H1 (cell line): Measurements from ENCODE around the gene ELL2. TPM values are rescaled to one million over a fixed set of nuclear protein-coding genes. Genes with fewer than 3 reads are reported as not detected.
A peak's percentile ranks its signal among the peaks of the same experiment; 100 is the strongest.

Experiments
- CTCF ChIA-PET: fragments of 300-600 bp; sonication (Branson Sonifier 250); formaldehyde crosslinking; loops from one replicate; lab custom pipeline; 2021; ENCODE audit not compliant: partially characterized antibody; lab: Charles Lee
- POLR2A ChIA-PET: fragments of 300-600 bp; sonication (Branson Sonifier 250); formaldehyde crosslinking; loops from one replicate; lab custom pipeline; 2021; ENCODE audit warnings: inconsistent platforms; ENCODE audit not compliant: partially characterized antibody; lab: Charles Lee
- DNase-seq, 2 experiments: peaks; one replicate each; pipeline versions ENCODE4 v3.0.0 to v3.0.0-alpha.2; 2010 to 2022; ENCODE audit warnings: low spot score in 2 of 2, low read depth in 1 of 2, mixed read lengths in 1 of 2
- FAIRE-seq: peaks from 2 replicates; lab custom pipeline; 2011; peaks lifted over from hg19 to GRCh38; lab: Jason Lieb, UNC
- H2AFZ ChIP-seq: 2 replicates; pipeline ENCODE4 v1.8.1; 2012; ENCODE audit warnings: low read length, inconsistent platforms
- H2AK5ac ChIP-seq: 2 replicates; pipeline ENCODE4 v1.6.1; 2013; ENCODE audit warnings: low read depth, low read length
- H2BK120ac ChIP-seq: replicated peaks from 2 replicates; pipeline ENCODE3; 2013; ENCODE audit warnings: low read depth, low read length, inconsistent platforms
- H2BK12ac ChIP-seq: 2 replicates; pipeline ENCODE4 v1.6.1; 2013; ENCODE audit warnings: low read depth, low read length
- H2BK15ac ChIP-seq: 2 replicates; pipeline ENCODE4 v1.6.1; 2013; ENCODE audit warnings: low read length
- H2BK20ac ChIP-seq: 2 replicates; pipeline ENCODE4 v1.6.1; 2013; ENCODE audit warnings: low read length
- H2BK5ac ChIP-seq: 2 replicates; pipeline ENCODE4 v1.6.1; 2013; ENCODE audit warnings: low read depth, low read length
- H3K14ac ChIP-seq: 2 replicates; pipeline ENCODE4 v1.6.1; 2013; ENCODE audit warnings: inconsistent platforms; ENCODE audit not compliant: insufficient read length
- H3K18ac ChIP-seq: 2 replicates; pipeline ENCODE4 v1.6.1; 2013; ENCODE audit warnings: low read length; ENCODE audit errors: extremely low read depth
- H3K23ac ChIP-seq: 2 replicates; pipeline ENCODE4 v1.6.1; 2013; ENCODE audit warnings: inconsistent platforms; ENCODE audit not compliant: insufficient read length
- H3K23me2 ChIP-seq: 2 replicates; pipeline ENCODE4 v1.6.1; 2013; ENCODE audit warnings: low read depth, low read length
- H3K27ac ChIP-seq: 2 replicates; pipeline ENCODE4 v1.6.1; 2011; ENCODE audit warnings: low read depth, low read length, inconsistent platforms
- H3K27me3 ChIP-seq, 4 experiments: replicated peaks in 1 of 4; 1 replicate in 1 of 4; 2 replicates in 3 of 4; pipeline versions ENCODE4 v1.6.1 to v1.8.1; 2011 to 2013; ENCODE audit warnings: low read length in 3 of 4, mild to moderate bottlenecking in 3 of 4, inconsistent platforms in 2 of 4, mixed read lengths in 2 of 4, moderate library complexity in 1 of 4; ENCODE audit not compliant: control insufficient read depth in 3 of 4, insufficient read depth in 3 of 4; ENCODE audit errors: extremely low read depth in 1 of 4
- H3K36me3 ChIP-seq, 4 experiments: 2 replicates each; pipeline versions ENCODE4 v1.6.1 to v1.8.1; 2011 to 2013; ENCODE audit warnings: mild to moderate bottlenecking in 4 of 4, low read length in 3 of 4, moderate library complexity in 2 of 4, control low read depth in 1 of 4, inconsistent platforms in 1 of 4; ENCODE audit not compliant: insufficient read depth in 4 of 4, control insufficient read depth in 2 of 4
- H3K4ac ChIP-seq: replicated peaks from 2 replicates; pipeline ENCODE3; 2013; ENCODE audit warnings: low read length, low read depth, mixed read lengths, inconsistent platforms; ENCODE audit not compliant: insufficient read length
- H3K4me1 ChIP-seq, 4 experiments: replicated peaks in 1 of 4; 1 replicate in 1 of 4; 2 replicates in 3 of 4; pipeline versions ENCODE4 v1.6.1 to v1.8.1; 2011 to 2013; ENCODE audit warnings: low read length in 3 of 4, inconsistent platforms in 2 of 4, mixed read lengths in 1 of 4; ENCODE audit not compliant: insufficient read depth in 4 of 4, control insufficient read depth in 3 of 4
- H3K4me2 ChIP-seq, 2 experiments: 2 replicates each; pipeline versions ENCODE4 v1.6.1 to v1.8.1; 2011 to 2013; ENCODE audit warnings: low read depth in 2 of 2, low read length in 2 of 2, control low read depth in 1 of 2, inconsistent platforms in 1 of 2, mild to moderate bottlenecking in 1 of 2; ENCODE audit not compliant: insufficient read depth in 1 of 2
- H3K4me3 ChIP-seq, 4 experiments: fragments of 200-600, 300-600 bp in 1 of 4; sonication (generic), shearing (Covaris generic), sonication (Bioruptor Twin) in 1 of 4; 2 replicates each; pipeline versions ENCODE4 v1.5.1 to v1.8.1; 2011 to 2016; ENCODE audit warnings: low read length in 4 of 4, low read depth in 3 of 4, control low read depth in 2 of 4, inconsistent platforms in 2 of 4, mild to moderate bottlenecking in 2 of 4, mixed read lengths in 1 of 4, moderate library complexity in 1 of 4; ENCODE audit not compliant: insufficient read depth in 2 of 4; ENCODE audit errors: extremely low read depth in 1 of 4
- H3K56ac ChIP-seq: replicated peaks from 2 replicates; pipeline ENCODE3; 2013; ENCODE audit warnings: low read depth, mild to moderate bottlenecking, mixed read lengths, low read length, inconsistent platforms; ENCODE audit not compliant: insufficient read length
- H3K79me1 ChIP-seq: 2 replicates; pipeline ENCODE4 v1.6.1; 2013; ENCODE audit warnings: low read depth, low read length, control low read depth
- H3K79me2 ChIP-seq, 2 experiments: 2 replicates each; pipeline versions ENCODE4 v1.6.1 to v1.8.1; 2012 to 2013; ENCODE audit warnings: low read length in 2 of 2, mild to moderate bottlenecking in 2 of 2, inconsistent platforms in 1 of 2; ENCODE audit not compliant: insufficient read depth in 2 of 2, control insufficient read depth in 1 of 2
- H3K9ac ChIP-seq, 4 experiments: replicated peaks in 1 of 4; 1 replicate in 1 of 4; 2 replicates in 3 of 4; pipeline versions ENCODE4 v1.6.1 to v1.8.1; 2011 to 2013; ENCODE audit warnings: low read depth in 3 of 4, low read length in 3 of 4, control low read depth in 2 of 4, mild to moderate bottlenecking in 2 of 4, moderate library complexity in 2 of 4, inconsistent platforms in 1 of 4; ENCODE audit errors: extremely low read depth in 1 of 4
- H3K9me3 ChIP-seq, 2 experiments: 2 replicates each; pipeline versions ENCODE4 v1.6.1 to v1.8.1; 2012 to 2013; ENCODE audit warnings: mild to moderate bottlenecking in 2 of 2, moderate library complexity in 2 of 2, control low read depth in 1 of 2, inconsistent platforms in 1 of 2, low read depth in 1 of 2, low read length in 1 of 2, mixed read lengths in 1 of 2; ENCODE audit not compliant: insufficient read depth in 2 of 2
- H4K20me1 ChIP-seq, 2 experiments: replicated peaks in 1 of 2; 2 replicates each; pipeline versions ENCODE3 to v1.8.1; 2011 to 2013; ENCODE audit warnings: inconsistent platforms in 2 of 2, low read length in 2 of 2, mild to moderate bottlenecking in 1 of 2; ENCODE audit not compliant: insufficient read depth in 2 of 2, control insufficient read depth in 1 of 2
- H4K5ac ChIP-seq: 2 replicates; pipeline ENCODE4 v1.6.1; 2013; ENCODE audit warnings: low read length, low read depth, mixed read lengths, inconsistent platforms; ENCODE audit not compliant: insufficient read length
- H4K8ac ChIP-seq: 2 replicates; pipeline ENCODE4 v1.8.0; 2013; ENCODE audit warnings: mild to moderate bottlenecking, moderate library complexity, low read length, inconsistent platforms; ENCODE audit not compliant: insufficient read depth; ENCODE audit errors: extremely low read depth
- H4K91ac ChIP-seq: replicated peaks from 2 replicates; pipeline ENCODE3; 2013; ENCODE audit warnings: low read length, mixed read lengths, inconsistent platforms; ENCODE audit not compliant: insufficient read length
- EGR1 ChIP-seq: IDR thresholded peaks from 2 replicates; pipeline ENCODE4 v1.6.1; 2011; ENCODE audit warnings: low read depth, low read length, borderline replicate concordance
- HDAC2 ChIP-seq, 2 experiments: fragments of 300-600 bp in 1 of 2; sonication (generic) in 1 of 2; IDR thresholded peaks; 2 replicates each; pipeline ENCODE4 v1.6.1; 2011 to 2012; ENCODE audit warnings: low read depth in 2 of 2, low read length in 2 of 2, mild to moderate bottlenecking in 2 of 2, moderate library complexity in 2 of 2, borderline replicate concordance in 1 of 2, inconsistent platforms in 1 of 2
- NANOG ChIP-seq: IDR thresholded peaks from 2 replicates; pipeline ENCODE4 v1.6.1; 2011; ENCODE audit warnings: low read length, low read depth, mild to moderate bottlenecking, inconsistent platforms; ENCODE audit not compliant: insufficient read depth, poor library complexity, severe bottlenecking
- PHF8 ChIP-seq: fragments of 200-600 bp; sonication (generic); conservative IDR thresholded peaks from 2 replicates; pipeline ENCODE4 v1.7.1; 2012; ENCODE audit warnings: low read depth, mild to moderate bottlenecking, inconsistent platforms, low read length, moderate library complexity
- RAD21 ChIP-seq, 2 experiments: IDR thresholded peaks in 1 of 2; conservative IDR thresholded peaks in 1 of 2; 2 replicates each; pipeline ENCODE4 v1.6.1; 2011; ENCODE audit warnings: low read depth in 2 of 2, low read length in 2 of 2, improper control_type of control experiment in 1 of 2, inconsistent platforms in 1 of 2, mild to moderate bottlenecking in 1 of 2, moderate library complexity in 1 of 2
- SIRT6 ChIP-seq: IDR thresholded peaks from one replicate; pipeline ENCODE4 v1.7.1; 2012; ENCODE audit warnings: low read length, inconsistent platforms
- TAF7 ChIP-seq: optimal IDR thresholded peaks from 2 replicates; pipeline ENCODE3; 2011; ENCODE audit warnings: low read depth, mild to moderate bottlenecking, inconsistent platforms, low read length, moderate library complexity, borderline replicate concordance
- TCF12 ChIP-seq: IDR thresholded peaks from 2 replicates; pipeline ENCODE4 v1.6.1; 2011; ENCODE audit warnings: low read depth, mild to moderate bottlenecking, low read length
- ZNF274 ChIP-seq: IDR thresholded peaks from 2 replicates; pipeline ENCODE4 v1.7.0; 2012; ENCODE audit warnings: low read length, borderline replicate concordance; ENCODE audit errors: extremely low read depth
- WGBS, 2 experiments: shearing (Covaris generic) in 1 of 2; methylation state at CpG; one replicate each; pipeline versions ENCODE4 v1.1.6 to v1.1.7; 2013 to 2015; ENCODE audit warnings: low lambda C conversion rate in 2 of 2, mixed read lengths in 2 of 2, inconsistent platforms in 1 of 2, low coverage in 1 of 2, missing lambda C conversion rate in 1 of 2; ENCODE audit not compliant: insufficient replicate concordance in 2 of 2, insufficient coverage in 1 of 2, insufficient read length in 1 of 2; ENCODE audit errors: extremely low coverage in 1 of 2, missing lambda C conversion rate in 1 of 2; 5-methylcytosine and 5-hydroxymethylcytosine counted together
- polyA plus RNA-seq, 7 experiments: library from polyadenylated mRNA; depleted of rRNA in 3 of 7; stranded (reverse) in 5 of 7; unstranded in 2 of 7; fragments of >200 nt in 5 of 7; fragments of 200-250 nt in 2 of 7; gene quantifications; 1 replicate in 5 of 7; 2 replicates in 1 of 7; 4 replicates in 1 of 7; pipeline versions ENCODE4 v1.2.1 to v1.2.3, GENCODE V29; 2011 to 2013; ENCODE audit warnings: missing spikeins in 2 of 7, mixed read lengths in 2 of 7
- total RNA-seq: library from RNA; stranded (reverse); fragmentation: NEBNext Ultra II Directional; extraction: Animal tissue kit (Norgen Biotek cat#: 25700); gene quantifications from 2 replicates; pipeline ENCODE4 v1.2.1, GENCODE V29; 2021
- TF ChIP-seq, protein P1 (sequence below), 3 experiments: IDR thresholded peaks; 1 replicate in 2 of 3; 2 replicates in 1 of 3; pipeline versions ENCODE4 v1.5.1 to v1.6.1; 2011; ENCODE audit warnings: low read length in 3 of 3, mild to moderate bottlenecking in 3 of 3, inconsistent platforms in 2 of 3, low read depth in 1 of 3, moderate library complexity in 1 of 3; ENCODE audit not compliant: insufficient read depth in 1 of 3; ENCODE audit errors: control extremely low read depth in 1 of 3

Gene ELL2
- total and polyA plus RNA-seq, 2 of the 8 experiments (the other 6 are each of a cell fraction or from before 2014, with no cell fraction given) = 6.3 to 29.4 TPM

GRCh38 chr5:95870105-95870672 is 91.5 kb downstream of the ELL2 start:
- Histone ChIP-seq H3K79me1 (no peaks in the 10 kb centered on the region), H4K20me1 (no peaks in the 10 kb centered on the region), H4K8ac (no peak overlapping the region), H2AFZ (0 out of 2 replicates have a peak overlapping the region, but pooled peaks have one; percentile 76), H3K14ac (no peak overlapping the region), H3K27me3 (no peaks in the 10 kb centered on the region), H4K5ac (no peak overlapping the region), H3K23ac (no peak overlapping the region), H3K23me2 (no peaks in the 10 kb centered on the region), H3K79me2 (no peaks in the 10 kb centered on the region), H2BK12ac (no peak overlapping the region), H2BK5ac (no peak overlapping the region), H3K4me2 (no peak overlapping the region), H3K4ac (no peak overlapping the region), H4K91ac (no peak overlapping the region), H3K27ac (no peak overlapping the region), H3K56ac (no peak overlapping the region), H2BK20ac (no peak overlapping the region), H2BK15ac (no peak overlapping the region), H3K9me3 (no peaks in the 10 kb centered on the region), H2BK120ac (no peak overlapping the region), H3K4me3 (no peak overlapping the region), H3K9ac (no peak overlapping the region), H3K4me1 (no peaks in the 10 kb centered on the region), H3K18ac (no peak overlapping the region), H3K36me3 (no peaks in the 10 kb centered on the region), H2AK5ac (no peak overlapping the region)
- FAIRE-seq = no peak
- WGBS, 2 experiments = 69% methylated on average over 1 of the region's 1 CpG; no CpG with 5 or more reads in 1 of the 2 experiments
- POLR2A ChIA-PET = no interaction called here
- no peak for DNase-seq
- CTCF ChIA-PET = interaction anchor here (0.6 to 1.2 kb wide), 4 partner anchors 18 to 473 kb away, joined by 3 to 4 read pairs (median 4); no protein-coding TSS in a partner anchor
- no peak for TF ChIP-seq PHF8
- TF ChIP-seq SIRT6 = no peak
- no peak for TF ChIP-seq NANOG
- TF ChIP-seq TCF12 = no peak
- no peak for TF ChIP-seq RAD21 (IDR thresholded peaks at IDR 0.05 in 1 of 2, conservative IDR thresholded peaks at IDR 0.05 in 1 of 2; ENCODE audit: low read depth in 2 of 2, low read length in 2 of 2)
- no peak for TF ChIP-seq EGR1
- TF ChIP-seq TAF7 = no peak
- no peak for TF ChIP-seq HDAC2 (IDR thresholded peaks at IDR 0.05; ENCODE audit: borderline replicate concordance in 1 of 2, low read depth in 2 of 2, low read length in 2 of 2)
- no peak for TF ChIP-seq ZNF274
- TF ChIP-seq, protein P1, sequence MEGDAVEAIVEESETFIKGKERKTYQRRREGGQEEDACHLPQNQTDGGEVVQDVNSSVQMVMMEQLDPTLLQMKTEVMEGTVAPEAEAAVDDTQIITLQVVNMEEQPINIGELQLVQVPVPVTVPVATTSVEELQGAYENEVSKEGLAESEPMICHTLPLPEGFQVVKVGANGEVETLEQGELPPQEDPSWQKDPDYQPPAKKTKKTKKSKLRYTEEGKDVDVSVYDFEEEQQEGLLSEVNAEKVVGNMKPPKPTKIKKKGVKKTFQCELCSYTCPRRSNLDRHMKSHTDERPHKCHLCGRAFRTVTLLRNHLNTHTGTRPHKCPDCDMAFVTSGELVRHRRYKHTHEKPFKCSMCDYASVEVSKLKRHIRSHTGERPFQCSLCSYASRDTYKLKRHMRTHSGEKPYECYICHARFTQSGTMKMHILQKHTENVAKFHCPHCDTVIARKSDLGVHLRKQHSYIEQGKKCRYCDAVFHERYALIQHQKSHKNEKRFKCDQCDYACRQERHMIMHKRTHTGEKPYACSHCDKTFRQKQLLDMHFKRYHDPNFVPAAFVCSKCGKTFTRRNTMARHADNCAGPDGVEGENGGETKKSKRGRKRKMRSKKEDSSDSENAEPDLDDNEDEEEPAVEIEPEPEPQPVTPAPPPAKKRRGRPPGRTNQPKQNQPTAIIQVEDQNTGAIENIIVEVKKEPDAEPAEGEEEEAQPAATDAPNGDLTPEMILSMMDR (IDR thresholded peaks at IDR 0.05; ENCODE audit: control extremely low read depth in 1 of 3, insufficient read depth in 1 of 3, low read depth in 1 of 3, low read length in 3 of 3) = no peak
